Tibial nerve (tissue), 3 donors: Measurements from ENCODE around the gene MLYCD.

Source experiments
- CTCF ChIP-seq, 5 experiments: fragments of 200-600 bp in 3 of 5; fragments of 450-650 bp in 2 of 5; sonication (generic) in 3 of 5; IDR thresholded peaks; one replicate each; pipeline ENCODE4 v1.5.1; 2016 to 2019; ENCODE audit warnings: antibody characterized with exemption in 5 of 5, mild to moderate bottlenecking in 3 of 5, moderate library complexity in 2 of 5
- POLR2A ChIP-seq, 2 donors: fragments of 450-650 bp; IDR thresholded peaks; one replicate each; pipeline ENCODE4 v1.6.1; 2017; ENCODE audit warnings: antibody characterized with exemption in 2 of 2, mild to moderate bottlenecking in 2 of 2, moderate library complexity in 2 of 2

- TF ChIP-seq CTCF (IDR thresholded peaks at IDR 0.05): no peak
- no peak for TF ChIP-seq POLR2A (IDR thresholded peaks at IDR 0.05)
Measured at GRCh38 chr16:83973077-83973476, 74.2 kb downstream of the MLYCD start.
